BE2C (cell line): Measurements from ENCODE around the gene NPFF.
A peak's percentile ranks its signal among the peaks of the same experiment; 100 is the strongest.

ENCODE experiments used
- DNase-seq: peaks from one replicate; pipeline ENCODE4 v3.0.0-alpha.2; 2020
- H3K27me3 ChIP-seq: fragments of 250-450 bp; sonication (Bioruptor Pico); 2 replicates; pipeline ENCODE4 v1.5.1; 2020; ENCODE audit warnings: mild to moderate bottlenecking
- H3K36me3 ChIP-seq: fragments of 250-450 bp; sonication (Bioruptor Pico); 2 replicates; pipeline ENCODE4 v1.5.1; 2020; ENCODE audit warnings: mild to moderate bottlenecking
- H3K4me1 ChIP-seq: fragments of 250-450 bp; sonication (Bioruptor Pico); 2 replicates; pipeline ENCODE4 v1.5.1; 2020
- H3K4me3 ChIP-seq: 2 replicates; pipeline ENCODE4 v1.5.1; 2011; ENCODE audit warnings: low read depth, low read length
- H3K9me3 ChIP-seq: fragments of 250-450 bp; sonication (Bioruptor Pico); 2 replicates; pipeline ENCODE4 v1.5.1; 2020
- CTCF ChIP-seq: IDR thresholded peaks from 2 replicates; pipeline ENCODE4 v1.5.1; 2012; ENCODE audit warnings: mild to moderate bottlenecking, low read depth, low read length

Gene NPFF

GRCh38 chr12:53515291-53515680 is 8.0 kb upstream of the NPFF start:
- H3K4me3 ChIP-seq: no peak overlapping the region
- no peak for DNase-seq
- H3K9me3 ChIP-seq: no peaks in the 10 kb centered on the region
- H3K36me3 ChIP-seq: peaks cover 11% of the 10 kb centered on the region
- no peaks in the 10 kb centered on the region for H3K4me1 ChIP-seq
- no peaks in the 10 kb centered on the region for H3K27me3 ChIP-seq
- TF ChIP-seq CTCF: no peak

GRCh38 chr12:53514628-53515290 is 7.5 kb upstream of the NPFF start:
- DNase-seq: no peak
- peaks cover 11% of the 10 kb centered on the region for H3K36me3 ChIP-seq
- H3K4me3 ChIP-seq: no peak overlapping the region
- no peaks in the 10 kb centered on the region for H3K4me1 ChIP-seq
- no peaks in the 10 kb centered on the region for H3K9me3 ChIP-seq
- TF ChIP-seq CTCF: no peak
- no peaks in the 10 kb centered on the region for H3K27me3 ChIP-seq

- no peaks in the 10 kb centered on the region for H3K27me3 ChIP-seq
- no peak overlapping the region for H3K4me3 ChIP-seq
- H3K4me1 ChIP-seq: no peaks in the 10 kb centered on the region; the same call in 1 of the 2 replicates
- no peaks in the 10 kb centered on the region for H3K9me3 ChIP-seq
- peaks cover 11% of the 10 kb centered on the region for H3K36me3 ChIP-seq
- TF ChIP-seq CTCF: no peak
- no peak for DNase-seq
Measured at GRCh38 chr12:53513712-53514410, 6.6 kb upstream of the NPFF start.

- TF ChIP-seq CTCF: no peak
- H3K4me3 ChIP-seq: no peak overlapping the region
- no peaks in the 10 kb centered on the region for H3K9me3 ChIP-seq
- no peak for DNase-seq
- H3K36me3 ChIP-seq: peaks cover 23% of the 10 kb centered on the region
- H3K27me3 ChIP-seq: no peaks in the 10 kb centered on the region
- H3K4me1 ChIP-seq: no peaks in the 10 kb centered on the region; the same call in 1 of the 2 replicates
Measured at GRCh38 chr12:53510181-53510812, 3.0 kb upstream of the NPFF start.

GRCh38 chr12:53508534-53509170 is 1.4 kb upstream of the NPFF start:
- TF ChIP-seq CTCF: peak; percentile 98
- peaks cover 29% of the 10 kb centered on the region for H3K36me3 ChIP-seq
- peak; percentile 88 for DNase-seq
- H3K9me3 ChIP-seq: no peaks in the 10 kb centered on the region
- no peak overlapping the region for H3K4me3 ChIP-seq
- no peaks in the 10 kb centered on the region for H3K27me3 ChIP-seq
- no peaks in the 10 kb centered on the region; the same call in 1 of the 2 replicates for H3K4me1 ChIP-seq
